Neural cell (in vitro differentiated cells): ENCODE results near the gene CCDC154.

Experiments
- EP300 ChIP-seq: fragments of 450-650 bp; conservative IDR thresholded peaks from 2 replicates; pipeline ENCODE4 v1.6.1; 2014; ENCODE audit warnings: antibody characterized with exemption, mild to moderate bottlenecking, moderate library complexity; ENCODE audit not compliant: poor library complexity, severe bottlenecking
- EZH2 ChIP-seq: fragments of 200-600, 300-800 bp; shearing (Covaris generic), sonication (generic); IDR thresholded peaks from 2 replicates; pipeline ENCODE4 v1.6.1; 2014; ENCODE audit warnings: antibody characterized with exemption, low read length, borderline replicate concordance, mild to moderate bottlenecking; ENCODE audit not compliant: insufficient read depth, poor library complexity, severe bottlenecking
- MXI1 ChIP-seq: fragments of 450-650 bp; conservative IDR thresholded peaks from 2 replicates; pipeline ENCODE4 v1.6.1; 2014; ENCODE audit warnings: antibody characterized with exemption, mild to moderate bottlenecking; ENCODE audit not compliant: poor library complexity, severe bottlenecking
- POLR2AphosphoS5 ChIP-seq: IDR thresholded peaks from 2 replicates; pipeline ENCODE4 v1.6.1; 2012
- TF ChIP-seq, protein P1 (sequence below): fragments of 450-650 bp; IDR thresholded peaks from 2 replicates; pipeline ENCODE4 v1.5.1; 2014; ENCODE audit warnings: antibody characterized with exemption, mild to moderate bottlenecking, moderate library complexity; ENCODE audit not compliant: poor library complexity, severe bottlenecking
- TF ChIP-seq, protein P2 (sequence below): IDR thresholded peaks from 2 replicates; pipeline ENCODE4 v1.6.1; 2012; ENCODE audit warnings: borderline replicate concordance

DNA sequence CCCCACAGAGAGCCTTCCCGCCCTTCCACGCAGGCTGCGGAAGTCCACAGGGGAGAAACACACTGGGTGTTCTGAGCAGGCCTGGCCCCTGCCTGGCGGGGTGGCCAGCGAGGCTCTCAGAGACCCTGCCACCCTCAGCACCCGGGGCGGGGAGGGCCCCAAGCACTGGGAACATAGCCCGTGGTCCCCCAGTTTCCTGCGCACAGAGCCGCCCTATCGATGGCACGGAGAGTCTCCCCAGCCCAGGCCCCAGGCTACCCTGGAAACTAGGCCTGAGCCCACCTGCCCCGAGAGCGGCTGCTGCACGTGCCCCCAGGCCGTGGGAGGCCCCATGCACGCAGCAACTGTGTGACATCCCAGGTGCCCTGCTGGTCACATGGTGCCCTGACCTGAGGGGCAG, 10.2 kb upstream of the CCDC154 start:
- TF ChIP-seq, protein P1, sequence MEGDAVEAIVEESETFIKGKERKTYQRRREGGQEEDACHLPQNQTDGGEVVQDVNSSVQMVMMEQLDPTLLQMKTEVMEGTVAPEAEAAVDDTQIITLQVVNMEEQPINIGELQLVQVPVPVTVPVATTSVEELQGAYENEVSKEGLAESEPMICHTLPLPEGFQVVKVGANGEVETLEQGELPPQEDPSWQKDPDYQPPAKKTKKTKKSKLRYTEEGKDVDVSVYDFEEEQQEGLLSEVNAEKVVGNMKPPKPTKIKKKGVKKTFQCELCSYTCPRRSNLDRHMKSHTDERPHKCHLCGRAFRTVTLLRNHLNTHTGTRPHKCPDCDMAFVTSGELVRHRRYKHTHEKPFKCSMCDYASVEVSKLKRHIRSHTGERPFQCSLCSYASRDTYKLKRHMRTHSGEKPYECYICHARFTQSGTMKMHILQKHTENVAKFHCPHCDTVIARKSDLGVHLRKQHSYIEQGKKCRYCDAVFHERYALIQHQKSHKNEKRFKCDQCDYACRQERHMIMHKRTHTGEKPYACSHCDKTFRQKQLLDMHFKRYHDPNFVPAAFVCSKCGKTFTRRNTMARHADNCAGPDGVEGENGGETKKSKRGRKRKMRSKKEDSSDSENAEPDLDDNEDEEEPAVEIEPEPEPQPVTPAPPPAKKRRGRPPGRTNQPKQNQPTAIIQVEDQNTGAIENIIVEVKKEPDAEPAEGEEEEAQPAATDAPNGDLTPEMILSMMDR: no peak
- TF ChIP-seq, protein P2, sequence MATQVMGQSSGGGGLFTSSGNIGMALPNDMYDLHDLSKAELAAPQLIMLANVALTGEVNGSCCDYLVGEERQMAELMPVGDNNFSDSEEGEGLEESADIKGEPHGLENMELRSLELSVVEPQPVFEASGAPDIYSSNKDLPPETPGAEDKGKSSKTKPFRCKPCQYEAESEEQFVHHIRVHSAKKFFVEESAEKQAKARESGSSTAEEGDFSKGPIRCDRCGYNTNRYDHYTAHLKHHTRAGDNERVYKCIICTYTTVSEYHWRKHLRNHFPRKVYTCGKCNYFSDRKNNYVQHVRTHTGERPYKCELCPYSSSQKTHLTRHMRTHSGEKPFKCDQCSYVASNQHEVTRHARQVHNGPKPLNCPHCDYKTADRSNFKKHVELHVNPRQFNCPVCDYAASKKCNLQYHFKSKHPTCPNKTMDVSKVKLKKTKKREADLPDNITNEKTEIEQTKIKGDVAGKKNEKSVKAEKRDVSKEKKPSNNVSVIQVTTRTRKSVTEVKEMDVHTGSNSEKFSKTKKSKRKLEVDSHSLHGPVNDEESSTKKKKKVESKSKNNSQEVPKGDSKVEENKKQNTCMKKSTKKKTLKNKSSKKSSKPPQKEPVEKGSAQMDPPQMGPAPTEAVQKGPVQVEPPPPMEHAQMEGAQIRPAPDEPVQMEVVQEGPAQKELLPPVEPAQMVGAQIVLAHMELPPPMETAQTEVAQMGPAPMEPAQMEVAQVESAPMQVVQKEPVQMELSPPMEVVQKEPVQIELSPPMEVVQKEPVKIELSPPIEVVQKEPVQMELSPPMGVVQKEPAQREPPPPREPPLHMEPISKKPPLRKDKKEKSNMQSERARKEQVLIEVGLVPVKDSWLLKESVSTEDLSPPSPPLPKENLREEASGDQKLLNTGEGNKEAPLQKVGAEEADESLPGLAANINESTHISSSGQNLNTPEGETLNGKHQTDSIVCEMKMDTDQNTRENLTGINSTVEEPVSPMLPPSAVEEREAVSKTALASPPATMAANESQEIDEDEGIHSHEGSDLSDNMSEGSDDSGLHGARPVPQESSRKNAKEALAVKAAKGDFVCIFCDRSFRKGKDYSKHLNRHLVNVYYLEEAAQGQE: no peak
- no peak for TF ChIP-seq EZH2
- TF ChIP-seq POLR2AphosphoS5: no peak
- TF ChIP-seq EP300: no peak
- no peak for TF ChIP-seq MXI1
